GM12872 (cell line): ENCODE results near the gene PRDM16.

Experiments used
- CTCF ChIP-seq: IDR thresholded peaks from 3 replicates; pipeline ENCODE4 v1.5.1; 2011; ENCODE audit warnings: low read depth, mild to moderate bottlenecking, low read length, moderate library complexity; ENCODE audit not compliant: insufficient read depth

PRDM16 gene

GRCh38 chr1:3460672-3461131 is 391.7 kb downstream of the PRDM16 start:
- TF ChIP-seq CTCF: no peak

- TF ChIP-seq CTCF: no peak
Measured at GRCh38 chr1:3461238-3461933, 392.4 kb downstream of the PRDM16 start.

- no peak for TF ChIP-seq CTCF
Measured at GRCh38 chr1:3461934-3462275, 392.9 kb downstream of the PRDM16 start.

GRCh38 chr1:3462356-3463012 is 393.5 kb downstream of the PRDM16 start:
- no peak for TF ChIP-seq CTCF

- TF ChIP-seq CTCF: no peak
Measured at GRCh38 chr1:3463013-3463385, 394.0 kb downstream of the PRDM16 start.

- TF ChIP-seq CTCF: no peak
Measured at GRCh38 chr1:3463408-3463863, 394.4 kb downstream of the PRDM16 start.

GRCh38 chr1:3463891-3464648 is 395.1 kb downstream of the PRDM16 start:
- no peak for TF ChIP-seq CTCF
